ENCODE results near the gene GPATCH2L. TPM values are rescaled to one million over a fixed set of nuclear protein-coding genes. Genes with fewer than 3 reads are reported as not detected.

GPATCH2L gene
- 23.6 and 26.1 TPM in 2 replicates for polyA plus RNA-seq (2011; rRNA removed)
- polyA minus RNA-seq (2011; rRNA and poly(A)+ RNA removed), result 49.0 and 72.2 TPM in 2 replicates

DNA sequence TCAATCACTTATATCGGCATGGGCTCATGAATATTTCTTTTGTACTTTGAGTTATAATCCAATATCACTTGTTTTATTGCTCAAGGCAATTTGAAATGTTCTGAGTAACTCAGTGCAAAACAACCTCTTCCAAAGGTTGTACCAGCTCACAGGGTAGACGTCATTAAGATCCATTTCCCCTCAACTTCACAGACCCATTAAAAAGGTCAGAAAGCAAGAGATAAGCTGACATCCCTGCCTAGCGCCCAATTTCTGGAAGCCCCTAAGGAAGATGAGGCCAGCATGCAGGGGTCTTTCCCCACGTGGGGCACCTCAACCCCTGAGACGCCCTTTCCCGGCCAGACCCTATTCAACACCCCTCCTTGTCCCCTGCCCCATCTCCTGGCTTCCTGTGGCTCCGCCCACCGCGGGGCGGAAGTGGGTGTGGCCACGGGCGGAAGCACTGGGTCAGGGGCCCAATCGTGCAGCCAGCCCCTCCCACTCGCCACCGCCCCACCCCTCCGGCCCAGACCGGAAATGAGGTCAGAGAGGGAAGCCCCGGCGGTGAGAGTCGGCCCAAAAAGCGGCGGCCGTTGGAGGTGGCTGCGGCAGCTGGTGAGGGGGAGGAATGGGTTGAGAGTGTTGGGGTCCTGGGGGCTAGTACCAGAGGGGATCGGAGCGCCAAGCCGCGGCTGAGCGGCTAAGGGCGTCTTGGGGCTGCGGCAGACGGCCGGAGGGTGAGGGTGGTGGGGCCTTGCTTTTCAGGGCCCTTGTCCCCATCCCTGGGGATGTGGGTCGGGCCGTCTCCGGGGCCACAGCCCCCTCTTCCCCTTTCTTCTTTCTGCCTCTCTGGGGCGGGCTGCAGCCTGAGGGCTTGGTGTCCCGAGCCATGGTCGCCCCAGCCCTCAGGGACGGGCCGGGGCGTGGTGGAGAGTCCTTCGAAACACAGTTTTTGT is at the start of gene GPATCH2L:
Gene GPATCH2L (plus strand): TSS at position 525 of the 935 bp plus-strand sequence. CDS start 2,442 bp downstream, outside the sequence.
- ChIA-PET POLR2A (interaction anchor here (0.6 kb wide), 1 partner anchor 710 kb away, joined by 3 read pairs; no protein-coding TSS in a partner anchor), CTCF (interaction anchor here (1.0 to 2.1 kb wide), 3 partner anchors 10 to 202 kb away, joined by 3 to 8 read pairs (median 5); no protein-coding TSS in a partner anchor)
- Histone ChIP-seq H3K27me3 (ENCODE audit: control insufficient read depth, insufficient read depth, low read length) (peaks cover 2% of the 10 kb centered on the region; the same call in 1 of the 2 replicates), H3K36me3 (ENCODE audit: control insufficient read depth, insufficient read depth, low read length) (peaks cover 5% of the 10 kb centered on the region), H3K4me3 (ENCODE audit: low read depth, low read length) (peak within 1 kb of the TSS; percentile 85)
- TF ChIP-seq, protein P1, sequence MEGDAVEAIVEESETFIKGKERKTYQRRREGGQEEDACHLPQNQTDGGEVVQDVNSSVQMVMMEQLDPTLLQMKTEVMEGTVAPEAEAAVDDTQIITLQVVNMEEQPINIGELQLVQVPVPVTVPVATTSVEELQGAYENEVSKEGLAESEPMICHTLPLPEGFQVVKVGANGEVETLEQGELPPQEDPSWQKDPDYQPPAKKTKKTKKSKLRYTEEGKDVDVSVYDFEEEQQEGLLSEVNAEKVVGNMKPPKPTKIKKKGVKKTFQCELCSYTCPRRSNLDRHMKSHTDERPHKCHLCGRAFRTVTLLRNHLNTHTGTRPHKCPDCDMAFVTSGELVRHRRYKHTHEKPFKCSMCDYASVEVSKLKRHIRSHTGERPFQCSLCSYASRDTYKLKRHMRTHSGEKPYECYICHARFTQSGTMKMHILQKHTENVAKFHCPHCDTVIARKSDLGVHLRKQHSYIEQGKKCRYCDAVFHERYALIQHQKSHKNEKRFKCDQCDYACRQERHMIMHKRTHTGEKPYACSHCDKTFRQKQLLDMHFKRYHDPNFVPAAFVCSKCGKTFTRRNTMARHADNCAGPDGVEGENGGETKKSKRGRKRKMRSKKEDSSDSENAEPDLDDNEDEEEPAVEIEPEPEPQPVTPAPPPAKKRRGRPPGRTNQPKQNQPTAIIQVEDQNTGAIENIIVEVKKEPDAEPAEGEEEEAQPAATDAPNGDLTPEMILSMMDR (IDR thresholded peaks at IDR 0.05; ENCODE audit: insufficient read depth, low read depth, low read length), result no peak
- DNase-seq (ENCODE audit: low read depth), result peak; percentile 31

DNA sequence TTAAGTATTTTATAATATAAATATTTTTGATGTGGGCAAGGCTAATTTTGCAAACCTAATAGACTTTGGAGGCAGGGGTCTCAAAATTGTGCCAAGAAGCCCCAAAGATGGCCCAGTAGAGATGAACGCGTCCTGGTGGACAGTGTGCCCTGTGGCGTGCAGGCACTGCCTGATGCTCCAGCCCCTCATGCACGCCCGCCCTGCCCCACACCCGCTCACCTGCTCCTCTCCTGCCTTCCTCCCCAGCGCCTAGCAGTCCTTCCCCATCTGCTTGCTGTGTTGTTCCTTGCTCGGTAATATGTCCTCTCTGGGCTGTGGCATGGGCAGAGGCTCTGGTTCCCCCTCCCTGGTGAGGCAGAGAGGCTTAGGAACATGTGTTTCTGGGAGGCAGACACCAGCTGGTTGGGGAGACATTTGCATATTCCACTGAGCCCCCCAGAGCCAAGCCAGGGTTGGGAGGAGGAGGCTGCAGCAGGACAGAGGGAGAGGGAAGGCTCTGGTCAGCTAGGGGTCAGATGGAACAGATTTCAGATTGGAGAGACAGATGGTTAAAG is 46.8 kb upstream of the GPATCH2L start:
- TF ChIP-seq, protein P1 (IDR thresholded peaks at IDR 0.05; ENCODE audit: insufficient read depth, low read depth, low read length), result no peak
- no peak overlapping the region for H3K4me3 ChIP-seq (ENCODE audit: low read depth, low read length)
- CTCF ChIA-PET, result no interaction called here
- POLR2A ChIA-PET, result no interaction called here
- H3K27me3 ChIP-seq (ENCODE audit: control insufficient read depth, insufficient read depth, low read length), result no peaks in the 10 kb centered on the region; the same call in 1 of the 2 replicates
- H3K36me3 ChIP-seq (ENCODE audit: control insufficient read depth, insufficient read depth, low read length), result no peaks in the 10 kb centered on the region
- DNase-seq (ENCODE audit: low read depth), result no peak

DNA sequence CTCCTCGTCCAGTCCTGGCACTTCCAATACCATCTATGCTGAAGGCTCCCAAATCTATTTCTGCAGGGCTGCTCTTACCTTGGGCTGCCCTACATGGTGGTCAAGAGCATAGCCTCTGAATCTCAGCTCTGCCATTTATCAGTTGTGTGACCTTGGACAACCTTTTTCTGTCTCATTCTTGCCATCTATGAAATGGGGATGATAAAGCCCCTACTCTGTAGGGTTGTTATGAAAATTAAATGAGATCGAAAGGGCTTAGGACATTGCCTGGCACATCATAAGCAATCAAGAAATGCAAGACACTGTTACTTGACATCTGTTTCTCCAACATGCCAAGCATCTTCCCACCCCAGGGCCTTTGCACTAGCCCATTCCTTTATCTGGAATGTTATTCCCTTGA is 45.5 kb upstream of the GPATCH2L start:
- POLR2A ChIA-PET, result no interaction called here
- no peak for DNase-seq (ENCODE audit: low read depth)
- Histone ChIP-seq H3K27me3 (ENCODE audit: control insufficient read depth, insufficient read depth, low read length) (no peaks in the 10 kb centered on the region; the same call in 1 of the 2 replicates), H3K4me3 (ENCODE audit: low read depth, low read length) (no peak overlapping the region), H3K36me3 (ENCODE audit: control insufficient read depth, insufficient read depth, low read length) (no peaks in the 10 kb centered on the region)
- CTCF ChIA-PET, result no interaction called here
- TF ChIP-seq, protein P1 (IDR thresholded peaks at IDR 0.05; ENCODE audit: insufficient read depth, low read depth, low read length), result no peak

DNA sequence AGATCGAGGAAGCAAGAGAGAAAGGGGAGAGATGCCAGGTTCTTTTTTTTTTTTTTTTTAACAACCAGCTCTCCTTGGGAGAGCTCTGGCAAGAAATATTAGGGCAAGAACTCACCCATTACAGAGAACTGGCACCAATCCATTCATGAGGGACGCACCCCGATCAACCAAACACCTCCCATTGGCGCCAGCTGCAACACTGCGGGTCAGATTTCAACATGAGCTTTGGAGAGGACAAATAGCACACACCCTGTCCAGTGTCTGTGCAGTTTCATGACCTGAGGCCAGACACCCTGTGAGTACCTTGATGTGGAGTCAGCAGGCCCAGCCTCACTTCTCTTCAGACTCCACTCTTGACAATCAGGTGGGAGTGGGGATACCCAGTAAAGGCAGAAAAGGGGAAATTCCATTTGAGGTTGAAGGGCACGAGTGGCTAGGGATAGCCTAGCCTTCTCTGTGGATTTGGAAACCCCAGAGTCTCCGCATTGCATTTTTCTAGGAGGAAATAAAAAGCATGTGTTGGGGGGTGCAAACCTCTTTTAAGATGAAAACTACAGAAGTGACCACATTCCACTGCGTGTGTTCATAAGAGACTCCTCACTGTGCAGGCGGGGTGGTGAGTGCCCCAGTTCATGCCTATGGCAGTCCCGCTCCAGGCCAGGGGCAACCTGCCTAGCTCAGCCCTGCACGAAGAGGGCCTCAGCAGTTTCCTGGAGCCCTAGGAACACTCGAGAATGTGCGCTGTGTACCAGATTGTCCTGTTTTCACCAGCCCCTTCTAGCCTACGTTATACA is 42.4 kb upstream of the GPATCH2L start:
- Histone ChIP-seq H3K27me3 (ENCODE audit: control insufficient read depth, insufficient read depth, low read length) (no peaks in the 10 kb centered on the region; the same call in none of the 2 replicates), H3K36me3 (ENCODE audit: control insufficient read depth, insufficient read depth, low read length) (no peaks in the 10 kb centered on the region), H3K4me3 (ENCODE audit: low read depth, low read length) (no peak overlapping the region)
- CTCF ChIA-PET, result no interaction called here
- POLR2A ChIA-PET, result no interaction called here
- DNase-seq (ENCODE audit: low read depth), result no peak
- TF ChIP-seq, protein P1 (IDR thresholded peaks at IDR 0.05; ENCODE audit: insufficient read depth, low read depth, low read length), result no peak
